Measurements from ENCODE around the gene TBCD. TPM values are rescaled to one million over a fixed set of nuclear protein-coding genes. Genes with fewer than 3 reads are reported as not detected.

TBCD gene
- total and polyA plus RNA-seq, 8 donors: 28.7 to 161 (median 40.0) TPM

GRCh38 chr17:82718986-82719685, 32.7 kb upstream of the TBCD start:
- no peak for TF ChIP-seq CTCF (IDR thresholded peaks at IDR 0.05)
- intact Hi-C loops (cut with DNase I): no loop called here
- ATAC-seq (no peak), DNase-seq (peak in 1 of 6 donors; percentile 9), FAIRE-seq (no peak)
- WGBS, 2 donors: 91 to 93% methylated on average over 17 to 18 of the region's 18 CpGs
- Histone ChIP-seq H3K36me3 (peaks cover 0 to 8% (median 0%) of the 10 kb centered on the region in 3 donors), H3K4me3 (no peak overlapping the region), H3K9me3 (no peaks in the 10 kb centered on the region), H3K27me3 (no peaks in the 10 kb centered on the region), H3K27ac (no peak overlapping the region), H3K4me1 (peaks cover 0 to 11% (median 9%) of the 10 kb centered on the region in 3 donors)

GRCh38 chr17:82720204-82720603, 31.7 kb upstream of the TBCD start:
- DNase-seq: peak in 1 of 6 donors; percentile 36
- Histone ChIP-seq H3K27ac (no peak overlapping the region), H3K4me1 (peaks cover 0 to 11% (median 9%) of the 10 kb centered on the region in 3 donors), H3K27me3 (no peaks in the 10 kb centered on the region), H3K9me3 (no peaks in the 10 kb centered on the region), H3K4me3 (no peak overlapping the region), H3K36me3 (peaks cover 0 to 8% (median 0%) of the 10 kb centered on the region in 3 donors)
- no peak for FAIRE-seq
- intact Hi-C loops (cut with DNase I): no loop called here
- WGBS, 2 donors: 93 to 95% methylated on average over 19 of the region's 19 CpGs
- no peak for TF ChIP-seq CTCF (IDR thresholded peaks at IDR 0.05)
- ATAC-seq: no peak

GRCh38 chr17:82722341-82723013, 29.4 kb upstream of the TBCD start:
- H3K4me1 ChIP-seq: peaks cover 0 to 8% (median 4%) of the 10 kb centered on the region in 3 donors
- TF ChIP-seq CTCF (IDR thresholded peaks at IDR 0.05): no peak
- intact Hi-C loops (cut with DNase I): no loop called here
- H3K36me3 ChIP-seq: peaks cover 0 to 10% (median 0%) of the 10 kb centered on the region in 3 donors
- H3K27me3 ChIP-seq: no peaks in the 10 kb centered on the region
- WGBS, 2 donors: 85 to 86% methylated on average over 19 of the region's 19 CpGs
- DNase-seq (peak in 1 of 6 donors; percentile 20), FAIRE-seq (no peak), ATAC-seq (no peak)
- no peaks in the 10 kb centered on the region for H3K9me3 ChIP-seq
- H3K4me3 ChIP-seq: no peak overlapping the region
- no peak overlapping the region for H3K27ac ChIP-seq

GRCh38 chr17:82723169-82723807, 28.6 kb upstream of the TBCD start:
- ATAC-seq (no peak), DNase-seq (peak in 1 of 6 donors; percentile 21), FAIRE-seq (no peak)
- Histone ChIP-seq H3K27ac (no peak overlapping the region), H3K36me3 (peaks cover 0 to 14% (median 0%) of the 10 kb centered on the region in 3 donors), H3K27me3 (no peaks in the 10 kb centered on the region), H3K4me3 (no peak overlapping the region), H3K4me1 (peaks cover 0 to under 1% (median 0%) of the 10 kb centered on the region in 3 donors), H3K9me3 (no peaks in the 10 kb centered on the region)
- intact Hi-C loops (cut with DNase I): no loop called here
- TF ChIP-seq CTCF (IDR thresholded peaks at IDR 0.05): no peak
- WGBS, 2 donors: 87 to 89% methylated on average over 26 of the region's 26 CpGs
